ENCODE data around the gene OLFML1.
A peak's percentile ranks its signal among the peaks of the same experiment; 100 is the strongest.

The OLFML1 gene

GRCh38 chr11:7518811-7519562, 33.7 kb downstream of the OLFML1 start:
- H3K4me3 ChIP-seq (ENCODE audit: low read depth in 1 of 2, low read length in 2 of 2) = no peak overlapping the region
- H3K9me3 ChIP-seq (ENCODE audit: control insufficient read depth in 1 of 2, low read length in 2 of 2) = no peaks in the 10 kb centered on the region
- H3K4me1 ChIP-seq (ENCODE audit: control insufficient read depth in 1 of 2, insufficient read depth in 2 of 2, low read length in 2 of 2) = peaks cover 42 to 46% of the 10 kb centered on the region in 2 donors
- no peaks in the 10 kb centered on the region for H3K36me3 ChIP-seq (ENCODE audit: control insufficient read depth in 1 of 2, insufficient read depth in 2 of 2, low read length in 2 of 2)
- no peak overlapping the region for H3K27ac ChIP-seq (ENCODE audit: low read depth, low read length)
- H3K27me3 ChIP-seq (ENCODE audit: control insufficient read depth in 1 of 2, insufficient read depth in 2 of 2, low read length in 2 of 2) = no peaks in the 10 kb centered on the region
- no peak overlapping the region for H3K9ac ChIP-seq (ENCODE audit: low read depth in 1 of 2, low read length in 2 of 2)

- peaks cover 47 to 48% of the 10 kb centered on the region in 2 donors for H3K4me1 ChIP-seq (ENCODE audit: control insufficient read depth in 1 of 2, insufficient read depth in 2 of 2, low read length in 2 of 2)
- H3K4me3 ChIP-seq (ENCODE audit: low read depth in 1 of 2, low read length in 2 of 2) = peak overlapping the region in 1 of 2 donors; percentile 32
- no peak overlapping the region for H3K9ac ChIP-seq (ENCODE audit: low read depth in 1 of 2, low read length in 2 of 2)
- H3K27ac ChIP-seq (ENCODE audit: low read depth, low read length) = no peak overlapping the region
- no peaks in the 10 kb centered on the region for H3K36me3 ChIP-seq (ENCODE audit: control insufficient read depth in 1 of 2, insufficient read depth in 2 of 2, low read length in 2 of 2)
- no peaks in the 10 kb centered on the region for H3K9me3 ChIP-seq (ENCODE audit: control insufficient read depth in 1 of 2, low read length in 2 of 2)
- no peaks in the 10 kb centered on the region for H3K27me3 ChIP-seq (ENCODE audit: control insufficient read depth in 1 of 2, insufficient read depth in 2 of 2, low read length in 2 of 2)
Observed at GRCh38 chr11:7520011-7520942, 35.0 kb downstream of the OLFML1 start.

GRCh38 chr11:7520981-7521487, 35.7 kb downstream of the OLFML1 start:
- H3K4me1 ChIP-seq (ENCODE audit: control insufficient read depth in 1 of 2, insufficient read depth in 2 of 2, low read length in 2 of 2) = peaks cover 47 to 48% of the 10 kb centered on the region in 2 donors
- H3K27ac ChIP-seq (ENCODE audit: low read depth, low read length) = no peak overlapping the region
- H3K9ac ChIP-seq (ENCODE audit: low read depth in 1 of 2, low read length in 2 of 2) = no peak overlapping the region
- peak overlapping the region in 1 of 2 donors; percentile 32 for H3K4me3 ChIP-seq (ENCODE audit: low read depth in 1 of 2, low read length in 2 of 2)
- H3K9me3 ChIP-seq (ENCODE audit: control insufficient read depth in 1 of 2, low read length in 2 of 2) = no peaks in the 10 kb centered on the region
- H3K36me3 ChIP-seq (ENCODE audit: control insufficient read depth in 1 of 2, insufficient read depth in 2 of 2, low read length in 2 of 2) = no peaks in the 10 kb centered on the region
- no peaks in the 10 kb centered on the region for H3K27me3 ChIP-seq (ENCODE audit: control insufficient read depth in 1 of 2, insufficient read depth in 2 of 2, low read length in 2 of 2)

GRCh38 chr11:7522121-7522520, 36.8 kb downstream of the OLFML1 start:
- no peak overlapping the region for H3K4me3 ChIP-seq (ENCODE audit: low read depth in 1 of 2, low read length in 2 of 2)
- no peaks in the 10 kb centered on the region for H3K27me3 ChIP-seq (ENCODE audit: control insufficient read depth in 1 of 2, insufficient read depth in 2 of 2, low read length in 2 of 2)
- H3K27ac ChIP-seq (ENCODE audit: low read depth, low read length) = no peak overlapping the region
- H3K9ac ChIP-seq (ENCODE audit: low read depth in 1 of 2, low read length in 2 of 2) = no peak overlapping the region
- H3K36me3 ChIP-seq (ENCODE audit: control insufficient read depth in 1 of 2, insufficient read depth in 2 of 2, low read length in 2 of 2) = no peaks in the 10 kb centered on the region
- H3K9me3 ChIP-seq (ENCODE audit: control insufficient read depth in 1 of 2, low read length in 2 of 2) = no peaks in the 10 kb centered on the region
- H3K4me1 ChIP-seq (ENCODE audit: control insufficient read depth in 1 of 2, insufficient read depth in 2 of 2, low read length in 2 of 2) = peaks cover 44 to 49% of the 10 kb centered on the region in 2 donors

GRCh38 chr11:7522546-7522945, 37.2 kb downstream of the OLFML1 start:
- no peaks in the 10 kb centered on the region for H3K9me3 ChIP-seq (ENCODE audit: control insufficient read depth in 1 of 2, low read length in 2 of 2)
- peaks cover 44 to 49% of the 10 kb centered on the region in 2 donors for H3K4me1 ChIP-seq (ENCODE audit: control insufficient read depth in 1 of 2, insufficient read depth in 2 of 2, low read length in 2 of 2)
- no peak overlapping the region for H3K9ac ChIP-seq (ENCODE audit: low read depth in 1 of 2, low read length in 2 of 2)
- no peaks in the 10 kb centered on the region for H3K36me3 ChIP-seq (ENCODE audit: control insufficient read depth in 1 of 2, insufficient read depth in 2 of 2, low read length in 2 of 2)
- no peak overlapping the region for H3K4me3 ChIP-seq (ENCODE audit: low read depth in 1 of 2, low read length in 2 of 2)
- no peak overlapping the region for H3K27ac ChIP-seq (ENCODE audit: low read depth, low read length)
- no peaks in the 10 kb centered on the region for H3K27me3 ChIP-seq (ENCODE audit: control insufficient read depth in 1 of 2, insufficient read depth in 2 of 2, low read length in 2 of 2)

GRCh38 chr11:7523416-7524210, 38.3 kb downstream of the OLFML1 start:
- Histone ChIP-seq H3K27me3 (ENCODE audit: control insufficient read depth in 1 of 2, insufficient read depth in 2 of 2, low read length in 2 of 2) (no peaks in the 10 kb centered on the region), H3K4me1 (ENCODE audit: control insufficient read depth in 1 of 2, insufficient read depth in 2 of 2, low read length in 2 of 2) (peaks cover 47 to 49% of the 10 kb centered on the region in 2 donors), H3K9ac (ENCODE audit: low read depth in 1 of 2, low read length in 2 of 2) (no peak overlapping the region), H3K36me3 (ENCODE audit: control insufficient read depth in 1 of 2, insufficient read depth in 2 of 2, low read length in 2 of 2) (no peaks in the 10 kb centered on the region), H3K27ac (ENCODE audit: low read depth, low read length) (no peak overlapping the region), H3K9me3 (ENCODE audit: control insufficient read depth in 1 of 2, low read length in 2 of 2) (no peaks in the 10 kb centered on the region), H3K4me3 (ENCODE audit: low read depth in 1 of 2, low read length in 2 of 2) (no peak overlapping the region)

GRCh38 chr11:7524462-7525235, 39.3 kb downstream of the OLFML1 start:
- peak overlapping the region in 1 of 2 donors; percentile 7 for H3K4me3 ChIP-seq (ENCODE audit: low read depth in 1 of 2, low read length in 2 of 2)
- peaks cover 47 to 49% of the 10 kb centered on the region in 2 donors for H3K4me1 ChIP-seq (ENCODE audit: control insufficient read depth in 1 of 2, insufficient read depth in 2 of 2, low read length in 2 of 2)
- no peaks in the 10 kb centered on the region for H3K27me3 ChIP-seq (ENCODE audit: control insufficient read depth in 1 of 2, insufficient read depth in 2 of 2, low read length in 2 of 2)
- H3K36me3 ChIP-seq (ENCODE audit: control insufficient read depth in 1 of 2, insufficient read depth in 2 of 2, low read length in 2 of 2) = no peaks in the 10 kb centered on the region
- H3K9me3 ChIP-seq (ENCODE audit: control insufficient read depth in 1 of 2, low read length in 2 of 2) = no peaks in the 10 kb centered on the region
- no peak overlapping the region for H3K27ac ChIP-seq (ENCODE audit: low read depth, low read length)
- peak overlapping the region in 1 of 2 donors; percentile 16 for H3K9ac ChIP-seq (ENCODE audit: low read depth in 1 of 2, low read length in 2 of 2)

- H3K9me3 ChIP-seq (ENCODE audit: control insufficient read depth in 1 of 2, low read length in 2 of 2) = no peaks in the 10 kb centered on the region
- no peaks in the 10 kb centered on the region for H3K27me3 ChIP-seq (ENCODE audit: control insufficient read depth in 1 of 2, insufficient read depth in 2 of 2, low read length in 2 of 2)
- no peaks in the 10 kb centered on the region for H3K36me3 ChIP-seq (ENCODE audit: control insufficient read depth in 1 of 2, insufficient read depth in 2 of 2, low read length in 2 of 2)
- no peak overlapping the region for H3K4me3 ChIP-seq (ENCODE audit: low read depth in 1 of 2, low read length in 2 of 2)
- H3K4me1 ChIP-seq (ENCODE audit: control insufficient read depth in 1 of 2, insufficient read depth in 2 of 2, low read length in 2 of 2) = peaks cover 47 to 49% of the 10 kb centered on the region in 2 donors
- no peak overlapping the region for H3K27ac ChIP-seq (ENCODE audit: low read depth, low read length)
- no peak overlapping the region for H3K9ac ChIP-seq (ENCODE audit: low read depth in 1 of 2, low read length in 2 of 2)
Observed at GRCh38 chr11:7525424-7525823, 40.1 kb downstream of the OLFML1 start.

GRCh38 chr11:7527029-7527428, 41.7 kb downstream of the OLFML1 start:
- no peak overlapping the region for H3K9ac ChIP-seq (ENCODE audit: low read depth in 1 of 2, low read length in 2 of 2)
- H3K36me3 ChIP-seq (ENCODE audit: control insufficient read depth in 1 of 2, insufficient read depth in 2 of 2, low read length in 2 of 2) = no peaks in the 10 kb centered on the region
- no peaks in the 10 kb centered on the region for H3K9me3 ChIP-seq (ENCODE audit: control insufficient read depth in 1 of 2, low read length in 2 of 2)
- H3K27me3 ChIP-seq (ENCODE audit: control insufficient read depth in 1 of 2, insufficient read depth in 2 of 2, low read length in 2 of 2) = no peaks in the 10 kb centered on the region
- H3K27ac ChIP-seq (ENCODE audit: low read depth, low read length) = no peak overlapping the region
- peaks cover 33 to 40% of the 10 kb centered on the region in 2 donors for H3K4me1 ChIP-seq (ENCODE audit: control insufficient read depth in 1 of 2, insufficient read depth in 2 of 2, low read length in 2 of 2)
- H3K4me3 ChIP-seq (ENCODE audit: low read depth in 1 of 2, low read length in 2 of 2) = no peak overlapping the region

All from duodenal mucosa (tissue), 2 donors.